Liver (tissue), 9 donors: ENCODE data around the gene CLCF1. TPM values are rescaled to one million over a fixed set of nuclear protein-coding genes. Genes with fewer than 3 reads are reported as not detected.
A peak's percentile ranks its signal among the peaks of the same experiment; 100 is the strongest.

Source experiments
- DNase-seq: peaks from one replicate; pipeline ENCODE4 v3.0.0-alpha.2; 2017; ENCODE audit warnings: low spot score
- H3K27ac ChIP-seq, 2 donors: one replicate each; pipeline ENCODE4 v1.7.0; 2013; ENCODE audit warnings: inconsistent platforms in 2 of 2, low read length in 2 of 2, control low read depth in 1 of 2, low read depth in 1 of 2, mild to moderate bottlenecking in 1 of 2
- H3K27me3 ChIP-seq, 4 donors: one replicate each; pipeline versions ENCODE4 v1.6.1 to v1.7.0; 2013; ENCODE audit warnings: low read length in 3 of 4, inconsistent platforms in 1 of 4, mild to moderate bottlenecking in 1 of 4, moderate library complexity in 1 of 4; ENCODE audit not compliant: control insufficient read depth in 4 of 4, insufficient read depth in 4 of 4
- H3K36me3 ChIP-seq, 4 donors: one replicate each; pipeline versions ENCODE4 v1.6.1 to v1.7.0; 2013; ENCODE audit warnings: low read length in 3 of 4, mild to moderate bottlenecking in 3 of 4, low read depth in 1 of 4, moderate library complexity in 1 of 4; ENCODE audit not compliant: control insufficient read depth in 4 of 4, insufficient read depth in 3 of 4
- H3K4me1 ChIP-seq, 4 donors: one replicate each; pipeline versions ENCODE4 v1.6.1 to v1.7.0; 2013; ENCODE audit warnings: low read length in 3 of 4, mild to moderate bottlenecking in 3 of 4, moderate library complexity in 1 of 4; ENCODE audit not compliant: control insufficient read depth in 4 of 4, insufficient read depth in 4 of 4
- H3K4me3 ChIP-seq, 3 donors: one replicate each; pipeline versions ENCODE4 v1.6.1 to v1.7.0; 2013; ENCODE audit warnings: low read length in 3 of 3, control low read depth in 1 of 3, low read depth in 1 of 3, mild to moderate bottlenecking in 1 of 3
- H3K9ac ChIP-seq, 2 donors: one replicate each; pipeline ENCODE4 v1.7.0; 2013; ENCODE audit warnings: low read length in 2 of 2, mild to moderate bottlenecking in 2 of 2, moderate library complexity in 2 of 2, control low read depth in 1 of 2, low read depth in 1 of 2
- H3K9me3 ChIP-seq, 4 donors: one replicate each; pipeline versions ENCODE4 v1.6.1 to v1.7.0; 2013; ENCODE audit warnings: low read length in 3 of 4; ENCODE audit not compliant: control insufficient read depth in 4 of 4
- EGR1 ChIP-seq, 2 donors: IDR thresholded peaks; 2 replicates each; pipeline ENCODE4 v1.6.1; 2016 to 2018; ENCODE audit warnings: antibody characterized with exemption in 2 of 2, low read depth in 2 of 2
- FOXA1 ChIP-seq: IDR thresholded peaks from 2 replicates; pipeline ENCODE4 v1.6.1; 2016; ENCODE audit warnings: antibody characterized with exemption
- FOXA2 ChIP-seq: IDR thresholded peaks from 2 replicates; pipeline ENCODE4 v1.6.1; 2016; ENCODE audit warnings: antibody characterized with exemption
- GABPA ChIP-seq, 2 donors: IDR thresholded peaks in 1 of 2; conservative IDR thresholded peaks in 1 of 2; 2 replicates each; pipeline ENCODE4 v1.6.1; 2016; ENCODE audit warnings: antibody characterized with exemption in 2 of 2, mild to moderate bottlenecking in 1 of 2, moderate library complexity in 1 of 2
- HNF4A ChIP-seq, 2 donors: conservative IDR thresholded peaks; 2 replicates each; pipeline ENCODE4 v1.6.1; 2016; ENCODE audit warnings: antibody characterized with exemption in 2 of 2, mild to moderate bottlenecking in 2 of 2
- HNF4G ChIP-seq: IDR thresholded peaks from 2 replicates; pipeline ENCODE4 v1.6.1; 2016; ENCODE audit warnings: antibody characterized with exemption
- NR2F2 ChIP-seq: IDR thresholded peaks from 2 replicates; pipeline ENCODE4 v1.6.1; 2016; ENCODE audit warnings: antibody characterized with exemption
- REST ChIP-seq: IDR thresholded peaks from 2 replicates; pipeline ENCODE4 v1.6.1; 2016; ENCODE audit warnings: antibody characterized with exemption, mild to moderate bottlenecking
- RXRA ChIP-seq, 2 donors: IDR thresholded peaks; 2 replicates each; pipeline ENCODE4 v1.6.1; 2017 to 2018; ENCODE audit warnings: antibody characterized with exemption in 2 of 2, mild to moderate bottlenecking in 1 of 2
- TAF1 ChIP-seq: conservative IDR thresholded peaks from 2 replicates; pipeline ENCODE4 v1.6.1; 2016; ENCODE audit warnings: antibody characterized with exemption, mild to moderate bottlenecking
- YY1 ChIP-seq: IDR thresholded peaks from 2 replicates; pipeline ENCODE4 v1.6.1; 2016; ENCODE audit warnings: antibody characterized with exemption, mild to moderate bottlenecking
- ZBTB33 ChIP-seq: IDR thresholded peaks from 2 replicates; pipeline ENCODE4 v1.6.1; 2016; ENCODE audit warnings: antibody characterized with exemption
- WGBS: extraction: QIAGEN DNeasy Blood & Tissue Kit; methylation state at CpG from one replicate; pipeline ENCODE4 v1.1.7; 2013; 5-methylcytosine and 5-hydroxymethylcytosine counted together
- polyA plus RNA-seq, 2 donors: library from polyadenylated mRNA; stranded (reverse) in 1 of 2; unstranded in 1 of 2; fragments of 200-250 nt in 1 of 2; fragments of >200 nt in 1 of 2; fragmentation: Nextera tagmentation in 1 of 2; extraction: Ambion mirVana in 1 of 2; gene quantifications; one replicate each; pipeline versions ENCODE4 v1.2.1 to v1.2.3, GENCODE V29; 2013 to 2015
- total RNA-seq, 2 donors: library from RNA; depleted of rRNA; stranded (reverse); fragments of >200 nt; gene quantifications; one replicate each; pipeline ENCODE4 v1.2.3, GENCODE V29; 2014
- donor health status: healthy.
- donor health status: healthy.
- donor health status: healthy.
- donor health status: healthy.
- donor health status: healthy.

Gene CLCF1
- under 1 TPM; 0.17 to 0.23 TPM for total RNA-seq
- 1 to 10 TPM in 1 of 2 donors, under 1 TPM in 1; 0.14 to 1.8 TPM for polyA plus RNA-seq

- H3K9ac ChIP-seq, result peak within 1 kb of the TSS; percentile 48 to 58
- WGBS, result under 1% methylated on average over 76 of the region's 76 CpGs
These were observed at the start of gene CLCF1 for GRCh38 chr11:67372993-67373647. Gene CLCF1 (minus strand): TSS chr11:67373598. CDS start chr11:67373539, 59 bp downstream.

GRCh38 chr11:67422891-67423290, 49.5 kb upstream of the CLCF1 start:
- no peak for DNase-seq
- Histone ChIP-seq H3K9me3 (no peaks in the 10 kb centered on the region), H3K9ac (no peak overlapping the region), H3K27me3 (no peaks in the 10 kb centered on the region), H3K27ac (no peak overlapping the region), H3K36me3 (no peaks in the 10 kb centered on the region), H3K4me1 (peaks cover 19 to 36% (median 28%) of the 10 kb centered on the region in 4 donors), H3K4me3 (no peak overlapping the region)
- 82% methylated on average over 6 of the region's 6 CpGs for WGBS
- TF ChIP-seq RXRA (IDR thresholded peaks at IDR 0.05) (no peak), REST (no peak), HNF4A (conservative IDR thresholded peaks at IDR 0.05) (no peak), FOXA1 (no peak), TAF1 (no peak), YY1 (no peak), EGR1 (IDR thresholded peaks at IDR 0.05; ENCODE audit: low read depth in 2 of 2) (no peak), ZBTB33 (no peak), FOXA2 (no peak), HNF4G (no peak)

More at GRCh38 chr11:67372993-67373647, at the start of gene CLCF1:
- Histone ChIP-seq H3K36me3 (no peaks in the 10 kb centered on the region), H3K4me3 (peak within 1 kb of the TSS in 2 of 3 donors; percentile 47 to 75), H3K27me3 (no peaks in the 10 kb centered on the region), H3K9me3 (no peaks in the 10 kb centered on the region), H3K4me1 (peaks cover 8 to 24% (median 10%) of the 10 kb centered on the region in 4 donors), H3K27ac (peak within 1 kb of the TSS; percentile 56 to 73)
- TF ChIP-seq GABPA (IDR thresholded peaks at IDR 0.05 in 1 of 2, conservative IDR thresholded peaks at IDR 0.05 in 1 of 2) (no peak), FOXA1 (no peak), EGR1 (IDR thresholded peaks at IDR 0.05; ENCODE audit: low read depth in 2 of 2) (no peak), HNF4A (conservative IDR thresholded peaks at IDR 0.05) (no peak), RXRA (IDR thresholded peaks at IDR 0.05) (no peak), HNF4G (no peak), FOXA2 (no peak), NR2F2 (no peak), REST (no peak), YY1 (no peak), ZBTB33 (no peak)
- DNase-seq, result no peak
